Activated T-helper 9 cell treated with anti-CD3 and anti-CD28 coated beads, Interleukin-2, amount 50 U/mL, for 16 hours (primary cell): ENCODE data around the gene SPG11.
"Not testable (repeated sequence)": the region's sequence is repeated elsewhere in the genome, so short reads cannot be mapped to it uniquely, and the experiment has no call there.

Experiments used
- DNase-seq: peaks from one replicate; pipeline ENCODE4 v3.0.0-alpha.2; 2020; ENCODE audit warnings: low read depth

SPG11 gene, protein sequence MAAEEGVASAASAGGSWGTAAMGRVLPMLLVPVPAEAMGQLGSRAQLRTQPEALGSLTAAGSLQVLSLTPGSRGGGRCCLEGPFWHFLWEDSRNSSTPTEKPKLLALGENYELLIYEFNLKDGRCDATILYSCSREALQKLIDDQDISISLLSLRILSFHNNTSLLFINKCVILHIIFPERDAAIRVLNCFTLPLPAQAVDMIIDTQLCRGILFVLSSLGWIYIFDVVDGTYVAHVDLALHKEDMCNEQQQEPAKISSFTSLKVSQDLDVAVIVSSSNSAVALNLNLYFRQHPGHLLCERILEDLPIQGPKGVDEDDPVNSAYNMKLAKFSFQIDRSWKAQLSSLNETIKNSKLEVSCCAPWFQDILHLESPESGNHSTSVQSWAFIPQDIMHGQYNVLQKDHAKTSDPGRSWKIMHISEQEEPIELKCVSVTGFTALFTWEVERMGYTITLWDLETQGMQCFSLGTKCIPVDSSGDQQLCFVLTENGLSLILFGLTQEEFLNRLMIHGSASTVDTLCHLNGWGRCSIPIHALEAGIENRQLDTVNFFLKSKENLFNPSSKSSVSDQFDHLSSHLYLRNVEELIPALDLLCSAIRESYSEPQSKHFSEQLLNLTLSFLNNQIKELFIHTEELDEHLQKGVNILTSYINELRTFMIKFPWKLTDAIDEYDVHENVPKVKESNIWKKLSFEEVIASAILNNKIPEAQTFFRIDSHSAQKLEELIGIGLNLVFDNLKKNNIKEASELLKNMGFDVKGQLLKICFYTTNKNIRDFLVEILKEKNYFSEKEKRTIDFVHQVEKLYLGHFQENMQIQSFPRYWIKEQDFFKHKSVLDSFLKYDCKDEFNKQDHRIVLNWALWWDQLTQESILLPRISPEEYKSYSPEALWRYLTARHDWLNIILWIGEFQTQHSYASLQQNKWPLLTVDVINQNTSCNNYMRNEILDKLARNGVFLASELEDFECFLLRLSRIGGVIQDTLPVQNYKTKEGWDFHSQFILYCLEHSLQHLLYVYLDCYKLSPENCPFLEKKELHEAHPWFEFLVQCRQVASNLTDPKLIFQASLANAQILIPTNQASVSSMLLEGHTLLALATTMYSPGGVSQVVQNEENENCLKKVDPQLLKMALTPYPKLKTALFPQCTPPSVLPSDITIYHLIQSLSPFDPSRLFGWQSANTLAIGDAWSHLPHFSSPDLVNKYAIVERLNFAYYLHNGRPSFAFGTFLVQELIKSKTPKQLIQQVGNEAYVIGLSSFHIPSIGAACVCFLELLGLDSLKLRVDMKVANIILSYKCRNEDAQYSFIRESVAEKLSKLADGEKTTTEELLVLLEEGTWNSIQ (N-terminal part only)

DNA sequence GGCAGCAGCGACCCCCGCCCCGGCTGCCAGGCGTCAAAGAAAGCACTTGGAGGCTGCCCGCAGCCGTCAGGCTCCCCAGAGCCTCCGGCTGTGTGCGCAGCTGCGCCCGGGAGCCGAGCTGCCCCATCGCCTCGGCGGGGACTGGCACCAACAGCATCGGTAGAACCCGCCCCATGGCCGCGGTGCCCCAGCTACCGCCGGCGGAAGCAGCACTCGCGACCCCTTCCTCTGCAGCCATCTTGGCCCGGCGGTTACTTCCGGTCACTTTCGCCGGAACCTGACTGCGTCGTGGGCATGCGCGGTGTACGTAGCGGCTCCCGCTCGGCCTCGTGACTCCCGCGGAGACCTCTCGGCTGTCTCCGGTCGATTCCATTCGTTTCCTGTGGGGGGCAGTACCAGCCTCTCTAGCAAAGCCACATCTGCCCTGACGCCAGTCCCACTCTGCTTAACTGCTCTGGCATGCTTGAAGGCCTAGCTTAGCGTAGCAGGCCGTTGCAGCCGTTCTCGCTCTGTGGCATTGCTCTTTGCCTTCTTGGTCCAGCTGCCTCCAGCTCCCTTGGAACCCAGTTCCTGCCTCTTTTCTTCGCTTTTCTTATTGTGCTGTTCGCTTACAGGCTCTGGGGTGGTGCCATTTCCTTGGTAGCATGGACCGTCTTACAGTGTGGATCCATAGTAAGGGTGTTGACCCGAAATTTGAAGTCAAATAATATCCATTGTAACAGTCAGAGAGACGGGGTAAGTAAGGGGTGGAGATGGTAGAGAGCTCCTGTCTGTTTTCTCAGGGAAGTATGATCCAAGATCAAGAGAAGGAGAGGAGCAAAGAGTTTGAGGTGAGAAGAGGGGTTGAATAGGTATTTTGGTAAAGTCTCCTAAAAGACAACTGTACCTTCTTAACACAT is at the start of gene SPG11:
TSS of gene SPG11 (minus strand) at position 253 of the 899 bp plus-strand sequence. CDS start at position 238, 15 bp downstream.
- DNase-seq = peak; percentile 91

DNA sequence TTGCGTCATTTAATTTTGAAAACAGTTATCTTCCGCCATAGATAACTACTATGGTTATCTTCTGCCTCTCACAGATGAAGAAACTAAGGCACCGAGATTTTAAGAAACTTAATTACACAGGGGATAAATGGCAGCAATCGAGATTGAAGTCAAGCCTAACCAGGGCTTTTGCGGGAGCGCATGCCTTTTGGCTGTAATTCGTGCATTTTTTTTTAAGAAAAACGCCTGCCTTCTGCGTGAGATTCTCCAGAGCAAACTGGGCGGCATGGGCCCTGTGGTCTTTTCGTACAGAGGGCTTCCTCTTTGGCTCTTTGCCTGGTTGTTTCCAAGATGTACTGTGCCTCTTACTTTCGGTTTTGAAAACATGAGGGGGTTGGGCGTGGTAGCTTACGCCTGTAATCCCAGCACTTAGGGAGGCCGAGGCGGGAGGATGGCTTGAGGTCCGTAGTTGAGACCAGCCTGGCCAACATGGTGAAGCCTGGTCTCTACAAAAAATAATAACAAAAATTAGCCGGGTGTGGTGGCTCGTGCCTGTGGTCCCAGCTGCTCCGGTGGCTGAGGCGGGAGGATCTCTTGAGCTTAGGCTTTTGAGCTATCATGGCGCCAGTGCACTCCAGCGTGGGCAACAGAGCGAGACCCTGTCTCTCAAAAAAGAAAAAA is 49.0 kb upstream of the SPG11 start:
- peak; percentile 46 for DNase-seq

DNA sequence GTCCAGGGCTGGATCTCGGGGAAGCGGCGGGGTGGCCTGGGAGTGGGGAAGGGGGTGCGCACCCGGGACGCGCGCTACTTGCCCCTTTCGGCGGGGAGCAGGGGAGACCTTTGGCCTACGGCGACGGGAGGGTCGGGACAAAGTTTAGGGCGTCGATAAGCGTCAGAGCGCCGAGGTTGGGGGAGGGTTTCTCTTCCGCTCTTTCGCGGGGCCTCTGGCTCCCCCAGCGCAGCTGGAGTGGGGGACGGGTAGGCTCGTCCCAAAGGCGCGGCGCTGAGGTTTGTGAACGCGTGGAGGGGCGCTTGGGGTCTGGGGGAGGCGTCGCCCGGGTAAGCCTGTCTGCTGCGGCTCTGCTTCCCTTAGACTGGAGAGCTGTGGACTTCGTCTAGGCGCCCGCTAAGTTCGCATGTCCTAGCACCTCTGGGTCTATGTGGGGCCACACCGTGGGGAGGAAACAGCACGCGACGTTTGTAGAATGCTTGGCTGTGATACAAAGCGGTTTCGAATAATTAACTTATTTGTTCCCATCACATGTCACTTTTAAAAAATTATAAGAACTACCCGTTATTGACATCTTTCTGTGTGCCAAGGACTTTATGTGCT is 48.4 kb upstream of the SPG11 start:
- DNase-seq = peak; percentile 53

DNA sequence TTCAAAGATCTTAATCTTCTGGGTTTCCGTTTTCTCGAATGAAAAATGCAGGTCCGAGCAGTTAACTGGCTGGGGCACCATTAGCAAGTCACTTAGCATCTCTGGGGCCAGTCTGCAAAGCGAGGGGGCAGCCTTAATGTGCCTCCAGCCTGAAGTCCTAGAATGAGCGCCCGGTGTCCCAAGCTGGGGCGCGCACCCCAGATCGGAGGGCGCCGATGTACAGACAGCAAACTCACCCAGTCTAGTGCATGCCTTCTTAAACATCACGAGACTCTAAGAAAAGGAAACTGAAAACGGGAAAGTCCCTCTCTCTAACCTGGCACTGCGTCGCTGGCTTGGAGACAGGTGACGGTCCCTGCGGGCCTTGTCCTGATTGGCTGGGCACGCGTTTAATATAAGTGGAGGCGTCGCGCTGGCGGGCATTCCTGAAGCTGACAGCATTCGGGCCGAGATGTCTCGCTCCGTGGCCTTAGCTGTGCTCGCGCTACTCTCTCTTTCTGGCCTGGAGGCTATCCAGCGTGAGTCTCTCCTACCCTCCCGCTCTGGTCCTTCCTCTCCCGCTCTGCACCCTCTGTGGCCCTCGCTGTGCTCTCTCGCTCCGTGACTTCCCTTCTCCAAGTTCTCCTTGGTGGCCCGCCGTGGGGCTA is 47.8 kb upstream of the SPG11 start, which contains the start of the genes B2M and PATL2:
TSS of gene B2M (plus strand) at position 422 of the 647 bp plus-strand sequence. CDS start at position 452, 30 bp downstream.
TSS of gene PATL2 (minus strand) at position 228 of the 647 bp plus-strand sequence. CDS start 34,833 bp downstream, outside the sequence.
- peak; percentile 92 for DNase-seq

DNA sequence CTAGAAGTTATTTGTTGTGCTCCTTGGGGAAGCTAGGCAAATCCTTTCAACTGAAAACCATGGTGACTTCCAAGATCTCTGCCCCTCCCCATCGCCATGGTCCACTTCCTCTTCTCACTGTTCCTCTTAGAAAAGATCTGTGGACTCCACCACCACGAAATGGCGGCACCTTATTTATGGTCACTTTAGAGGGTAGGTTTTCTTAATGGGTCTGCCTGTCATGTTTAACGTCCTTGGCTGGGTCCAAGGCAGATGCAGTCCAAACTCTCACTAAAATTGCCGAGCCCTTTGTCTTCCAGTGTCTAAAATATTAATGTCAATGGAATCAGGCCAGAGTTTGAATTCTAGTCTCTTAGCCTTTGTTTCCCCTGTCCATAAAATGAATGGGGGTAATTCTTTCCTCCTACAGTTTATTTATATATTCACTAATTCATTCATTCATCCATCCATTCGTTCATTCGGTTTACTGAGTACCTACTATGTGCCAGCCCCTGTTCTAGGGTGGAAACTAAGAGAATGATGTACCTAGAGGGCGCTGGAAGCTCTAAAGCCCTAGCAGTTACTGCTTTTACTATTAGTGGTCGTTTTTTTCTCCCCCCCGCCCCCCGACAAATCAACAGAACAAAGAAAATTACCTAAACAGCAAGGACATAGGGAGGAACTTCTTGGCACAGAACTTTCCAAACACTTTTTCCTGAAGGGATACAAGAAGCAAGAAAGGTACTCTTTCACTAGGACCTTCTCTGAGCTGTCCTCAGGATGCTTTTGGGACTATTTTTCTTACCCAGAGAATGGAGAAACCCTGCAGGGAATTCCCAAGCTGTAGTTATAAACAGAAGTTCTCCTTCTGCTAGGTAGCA is 47.0 kb upstream of the SPG11 start:
- DNase-seq = no peak

DNA sequence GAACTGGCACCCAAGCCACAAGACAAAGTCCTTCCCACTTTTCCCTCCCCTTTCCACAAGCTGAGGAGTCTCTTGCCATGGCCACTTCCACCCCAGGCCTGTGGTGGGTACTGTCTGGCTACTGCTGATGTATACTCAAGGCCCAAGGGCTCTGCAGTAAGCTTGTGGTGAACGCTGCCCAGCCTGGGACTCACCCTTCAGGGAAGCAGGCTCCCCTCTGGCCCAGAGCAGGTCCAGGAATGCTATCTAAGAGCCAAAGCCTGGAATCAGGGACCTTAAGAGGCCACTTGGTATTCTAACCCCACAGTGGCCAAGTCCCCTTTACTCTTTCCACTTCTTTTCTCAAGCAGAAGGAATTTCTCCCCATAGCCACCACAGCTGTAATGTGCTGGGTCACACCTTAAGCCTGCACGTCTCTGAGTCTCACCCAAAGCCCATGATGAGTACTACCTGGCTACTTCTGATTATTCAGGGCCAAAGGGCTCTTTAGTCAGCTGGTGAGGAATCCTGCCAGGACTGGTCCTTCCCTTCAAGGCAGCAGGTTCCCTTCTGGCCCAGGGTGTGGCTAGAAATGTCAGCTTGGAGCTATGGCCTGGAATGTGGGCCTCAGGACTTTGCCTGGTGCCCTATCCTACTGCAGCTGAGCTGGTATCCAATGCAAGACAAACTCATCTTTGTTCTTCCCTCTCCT is 43.6 kb upstream of the SPG11 start:
- no peak for DNase-seq

DNA sequence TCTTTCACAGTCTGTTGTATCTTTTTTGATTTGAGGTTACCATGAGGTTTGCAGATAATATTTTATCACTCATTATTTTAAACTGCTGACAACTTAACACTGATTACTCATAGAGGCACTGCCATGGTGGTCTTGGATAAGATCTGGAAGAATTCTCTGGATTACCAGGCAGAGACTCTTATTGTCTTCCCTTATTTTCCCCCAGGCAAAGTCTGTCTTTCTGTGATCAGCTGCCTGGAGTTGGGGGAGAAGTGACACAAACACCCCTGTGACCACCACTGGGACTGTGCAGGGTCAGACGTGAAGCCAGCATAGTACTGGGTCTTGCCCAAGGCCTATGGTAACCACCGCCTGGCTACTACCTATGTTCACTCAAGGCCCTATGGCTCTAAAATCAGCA is 42.9 kb upstream of the SPG11 start:
- DNase-seq = no peak

DNA sequence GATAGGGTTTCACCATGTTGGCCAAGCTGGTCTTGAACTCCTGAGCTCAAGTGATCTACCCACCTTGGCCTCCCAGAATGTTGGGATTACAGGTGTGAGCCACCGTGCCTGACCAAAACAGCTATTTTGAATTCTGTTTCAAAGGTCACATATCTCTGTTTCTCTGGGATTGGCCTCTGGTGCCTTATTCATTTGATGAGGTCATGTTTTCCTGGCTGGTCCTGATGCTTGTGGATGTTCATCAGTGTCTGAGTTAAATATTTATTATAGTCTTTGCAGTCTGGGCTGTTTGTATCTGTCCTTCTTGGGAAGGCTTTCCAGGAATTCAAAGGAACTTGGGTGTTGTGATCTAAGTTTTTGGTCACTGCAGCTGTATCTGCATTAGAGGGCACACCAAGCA is 42.5 kb upstream of the SPG11 start:
- DNase-seq = no peak

DNA sequence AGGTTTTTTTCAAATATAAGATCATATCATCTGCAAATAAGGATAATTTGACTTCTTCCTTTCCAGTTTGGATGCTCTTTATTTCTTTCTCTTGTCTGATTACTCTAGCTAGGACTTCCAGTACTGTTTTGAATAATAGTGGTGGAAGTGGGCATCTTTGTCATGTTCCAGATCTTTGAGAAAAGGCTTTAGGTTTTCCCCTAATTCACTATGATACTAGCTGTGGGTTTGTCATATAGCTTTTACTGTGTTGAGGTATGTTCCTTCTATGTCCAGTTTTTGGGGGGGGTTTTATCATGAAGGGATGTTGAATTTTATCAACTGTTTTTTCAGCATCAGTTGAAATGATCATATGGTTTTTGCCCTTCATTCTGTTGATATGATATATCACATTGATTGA is 37.2 kb upstream of the SPG11 start:
- DNase-seq = not testable (repeated sequence)

DNA sequence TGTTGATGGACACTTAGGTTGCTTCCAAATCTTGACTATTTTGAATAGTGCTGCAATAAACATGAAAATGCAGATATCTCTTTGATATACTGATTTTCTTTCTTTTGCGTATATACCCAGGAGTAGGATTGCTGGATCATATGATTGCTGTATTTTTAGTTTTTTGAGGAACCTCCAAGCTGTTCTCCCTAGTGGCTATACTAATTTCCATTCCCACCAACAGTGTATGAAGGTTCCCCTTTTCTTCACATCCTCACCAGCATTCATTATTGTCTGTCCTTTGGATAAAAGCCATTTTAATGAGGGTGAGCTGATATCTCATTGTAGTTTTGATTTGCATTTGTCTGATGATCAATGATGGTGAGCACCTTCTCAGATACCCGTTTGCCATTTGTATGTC is 35.2 kb upstream of the SPG11 start:
- no peak for DNase-seq

DNA sequence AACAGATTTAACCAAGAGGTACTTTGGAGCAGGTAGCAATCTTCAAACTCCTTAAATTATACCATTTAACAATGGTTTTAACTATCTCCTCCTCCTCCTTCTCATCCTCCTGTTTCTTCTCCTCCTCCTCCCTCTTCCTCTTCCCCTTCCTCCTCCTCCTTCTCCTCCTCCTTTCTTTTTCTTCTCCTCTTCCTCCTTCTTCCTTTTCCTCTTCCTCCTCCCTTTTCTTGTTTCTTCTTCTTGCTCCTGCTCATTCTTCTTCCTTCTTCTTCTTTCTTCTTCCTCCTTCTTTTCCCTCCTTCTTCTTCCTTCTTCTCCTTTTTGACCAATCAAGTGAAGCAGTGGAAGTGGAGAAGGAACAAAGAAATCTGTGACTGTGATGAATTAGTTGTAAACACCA is 33.6 kb upstream of the SPG11 start:
- no peak for DNase-seq

DNA sequence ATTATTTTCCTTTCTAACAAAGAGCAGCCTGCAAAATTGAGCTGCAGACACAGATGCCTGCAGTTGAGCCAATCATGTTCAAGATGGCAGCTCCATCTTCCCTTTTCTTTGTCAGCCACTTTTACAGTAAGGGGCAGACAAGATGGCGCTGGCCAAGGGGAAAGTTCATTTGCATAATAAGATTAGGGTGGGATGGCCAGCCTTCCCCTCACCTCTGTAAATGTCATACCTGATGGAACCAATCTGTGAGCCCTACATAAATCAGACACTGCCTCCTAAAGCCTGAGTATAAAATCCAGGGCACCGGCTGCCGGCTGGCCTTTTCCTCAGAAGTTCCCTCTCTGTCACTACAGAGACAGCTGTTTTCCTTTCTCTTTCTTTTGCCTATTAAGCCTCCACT is 31.8 kb upstream of the SPG11 start:
- DNase-seq = no peak

DNA sequence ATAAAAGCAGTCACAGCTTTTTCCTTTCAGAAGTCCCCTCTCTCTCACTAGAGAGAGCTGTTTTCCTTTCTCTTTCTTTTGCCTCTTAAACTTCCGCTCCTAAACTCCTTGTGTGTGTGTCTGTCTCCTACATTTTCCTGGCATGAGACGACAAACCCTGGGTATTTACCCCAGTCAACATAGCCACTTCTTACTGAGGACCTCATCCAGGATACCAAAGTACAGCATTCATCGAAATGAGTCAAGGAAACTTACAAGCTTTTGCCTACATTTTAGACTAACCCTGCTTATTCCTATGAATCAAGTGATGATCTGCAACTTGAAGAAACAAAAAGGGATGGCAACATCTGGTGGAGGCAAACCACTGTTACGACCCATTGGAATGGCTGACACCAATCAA is 31.0 kb upstream of the SPG11 start:
- no peak for DNase-seq

DNA sequence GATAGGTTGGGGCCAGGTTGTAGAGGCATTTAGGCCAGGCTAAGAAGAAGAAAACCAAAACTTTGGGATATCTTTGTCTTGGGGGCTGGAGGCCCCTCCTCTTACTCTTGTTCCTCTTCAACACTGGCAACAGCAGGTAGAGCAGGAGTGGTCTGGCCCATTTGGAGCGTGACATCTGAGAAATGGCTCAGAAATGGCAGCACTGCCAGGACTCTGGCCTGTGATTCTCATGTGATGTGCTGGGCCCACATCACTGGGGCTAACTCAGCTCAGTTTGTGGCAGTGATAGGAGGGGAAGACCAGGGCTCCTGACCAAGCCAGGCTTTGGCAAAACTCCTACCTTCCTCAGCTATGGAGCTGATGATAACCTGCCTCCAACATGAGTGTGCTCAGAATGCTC is 29.2 kb upstream of the SPG11 start:
- no peak for DNase-seq

DNA sequence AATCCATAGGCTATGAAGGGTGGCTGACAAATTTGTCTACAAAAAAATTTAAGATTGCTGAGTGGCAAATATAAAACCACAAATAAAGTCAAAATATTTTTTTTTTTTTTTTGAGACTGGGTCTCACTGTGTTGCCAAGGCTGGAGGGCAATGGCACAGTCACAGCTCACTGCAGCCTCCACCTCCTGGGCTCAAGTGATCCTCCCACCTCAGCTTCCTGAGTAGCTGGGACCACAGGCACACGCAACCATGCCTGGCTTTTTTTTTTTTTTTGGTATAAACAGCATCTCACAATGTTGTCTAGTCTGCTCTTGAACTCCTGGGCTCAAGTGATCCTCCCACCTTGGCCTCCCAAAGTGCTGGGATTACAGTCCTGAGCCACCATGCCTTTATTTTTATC is 26.8 kb upstream of the SPG11 start:
- not testable (repeated sequence) for DNase-seq

DNA sequence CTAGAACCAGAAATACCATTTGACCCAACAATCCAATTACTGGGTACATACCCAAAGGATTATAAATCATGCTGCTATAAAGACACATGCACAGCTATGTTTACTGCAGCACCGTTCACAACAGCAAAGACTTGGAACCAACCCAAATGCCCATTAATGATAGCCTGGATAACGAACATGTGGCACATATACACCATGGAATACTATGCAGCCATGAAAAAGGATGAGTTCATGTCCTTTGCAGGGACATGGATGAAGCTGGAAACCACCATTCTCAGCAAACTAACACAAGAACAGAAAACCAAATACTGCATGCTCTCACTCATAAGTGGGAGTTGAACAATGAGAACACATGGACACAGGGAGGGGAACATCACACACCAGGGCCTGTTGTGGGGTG is 25.9 kb upstream of the SPG11 start:
- not testable (repeated sequence) for DNase-seq

DNA sequence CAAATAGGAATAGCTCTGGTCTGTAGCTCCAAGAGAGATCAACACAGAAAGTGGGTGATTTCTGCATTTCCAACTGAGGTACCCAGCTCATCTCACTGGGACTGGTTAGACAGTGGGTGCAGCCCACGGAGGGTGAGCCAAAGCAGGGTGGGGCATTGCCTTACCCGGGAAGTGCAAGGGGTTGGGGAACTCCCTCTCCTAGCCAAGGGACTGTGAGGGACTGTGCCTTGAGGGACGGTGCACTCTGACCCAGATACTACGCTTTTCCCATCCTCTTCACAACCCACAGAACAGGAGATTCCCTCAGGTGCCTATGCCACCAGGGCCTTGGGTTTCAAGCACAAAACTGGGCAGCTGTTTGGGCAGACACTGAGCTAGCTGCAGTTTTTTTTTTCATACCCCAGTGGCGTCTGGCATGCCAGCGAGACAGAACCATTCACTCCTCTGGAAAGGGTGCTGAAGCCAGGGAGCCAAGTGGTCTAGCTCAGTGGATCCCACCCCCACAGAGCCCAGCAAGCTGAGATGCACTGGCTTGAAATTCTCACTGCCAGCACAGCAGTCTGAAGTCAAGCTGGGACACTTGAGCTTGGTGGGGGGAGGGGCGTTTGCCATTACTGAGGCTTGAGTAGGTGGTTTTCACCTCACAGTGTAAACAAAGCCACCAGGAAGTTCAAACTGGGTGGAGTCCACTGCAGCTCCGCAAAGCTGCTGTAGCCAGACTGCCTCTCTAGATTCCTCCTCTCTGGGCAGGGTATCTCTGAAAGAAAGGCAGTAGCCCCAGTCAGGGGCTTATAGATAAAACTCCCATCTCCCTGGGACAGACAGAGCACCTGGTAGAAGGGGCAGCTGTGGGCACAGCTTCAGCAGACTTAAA is 19.6 kb upstream of the SPG11 start:
- DNase-seq = peak; percentile 51
